K562 (cell line): ENCODE results near the gene KNG1. TPM values are rescaled to one million over a fixed set of nuclear protein-coding genes. Genes with fewer than 3 reads are reported as not detected.
A peak's percentile ranks its signal among the peaks of the same experiment; 100 is the strongest.

Experiments
- BRCA1 ChIP-seq, 2 experiments: fragments of 450-650 bp in 1 of 2; sonication (generic) in 1 of 2; formaldehyde crosslinking in 1 of 2; IDR thresholded peaks; 2 replicates each; pipeline versions ENCODE4 v1.5.0 to v1.6.1; 2017 to 2020; ENCODE audit warnings: mild to moderate bottlenecking in 1 of 2, missing genetic modification reagents in 1 of 2
- COPS2 ChIP-seq: fragments of 450-650 bp; conservative IDR thresholded peaks from 2 replicates; pipeline ENCODE4 v1.6.1; 2016; ENCODE audit warnings: mild to moderate bottlenecking, moderate library complexity
- DACH1 ChIP-seq: fragments of 450-650 bp; IDR thresholded peaks from 2 replicates; pipeline ENCODE4 v1.6.1; 2018; ENCODE audit not compliant: partially characterized antibody
- FOXM1 ChIP-seq, 2 experiments: fragments of 450-650 bp in 1 of 2; sonication (generic) in 1 of 2; formaldehyde crosslinking in 1 of 2; IDR thresholded peaks; 2 replicates each; pipeline versions ENCODE4 v1.6.1 to v1.9.0; 2017 to 2022; ENCODE audit warnings: low read depth in 2 of 2, mild to moderate bottlenecking in 2 of 2, missing genetic modification reagents in 1 of 2, moderate library complexity in 1 of 2
- HDAC6 ChIP-seq: IDR thresholded peaks from 2 replicates; pipeline ENCODE4 v1.6.1; 2012; ENCODE audit warnings: low read depth, mild to moderate bottlenecking, control low read depth, inconsistent platforms, low read length, moderate library complexity
- ILF3 ChIP-seq: fragments of 450-650 bp; IDR thresholded peaks from 2 replicates; pipeline ENCODE4 v1.6.1; 2018; ENCODE audit warnings: antibody characterized with exemption, mild to moderate bottlenecking, moderate library complexity, borderline replicate concordance
- KDM5B ChIP-seq: fragments of 200-600 bp; sonication (generic); IDR thresholded peaks from 2 replicates; pipeline ENCODE4 v1.6.1; 2012; ENCODE audit warnings: low read depth, mild to moderate bottlenecking, moderate library complexity, low read length, control low read depth, inconsistent platforms; ENCODE audit not compliant: insufficient replicate concordance
- MAZ ChIP-seq, 2 experiments: fragments of 450-650 bp in 1 of 2; sonication (generic) in 1 of 2; formaldehyde crosslinking; IDR thresholded peaks in 1 of 2; conservative IDR thresholded peaks in 1 of 2; 2 replicates each; pipeline versions ENCODE4 v1.4.0 to v1.5.0; 2020; ENCODE audit warnings: mild to moderate bottlenecking in 1 of 2, missing genetic modification reagents in 1 of 2
- PCBP2 ChIP-seq: fragments of 200-400 bp; formaldehyde crosslinking; IDR thresholded peaks from 2 replicates; pipeline ENCODE4 v1.6.1; 2018; ENCODE audit warnings: low read length, low read depth, mild to moderate bottlenecking, moderate library complexity; ENCODE audit not compliant: poor library complexity, severe bottlenecking
- RBM17 ChIP-seq: fragments of 200-400 bp; formaldehyde crosslinking; IDR thresholded peaks from 2 replicates; pipeline ENCODE4 v1.6.1; 2017; ENCODE audit warnings: low read depth, mild to moderate bottlenecking, low read length, borderline replicate concordance
- RFX7 ChIP-seq: fragments of 250-450 bp; sonication (Bioruptor Pico); IDR thresholded peaks from 2 replicates; pipeline ENCODE4 v1.5.1; 2021; ENCODE audit warnings: mild to moderate bottlenecking
- SIRT6 ChIP-seq: IDR thresholded peaks from one replicate; pipeline ENCODE4 v1.6.1; 2012; ENCODE audit warnings: low read depth, mild to moderate bottlenecking, control low read depth, inconsistent platforms, low read length, moderate library complexity
- ZBTB1 ChIP-seq: sonication (generic); formaldehyde crosslinking; IDR thresholded peaks from 2 replicates; pipeline ENCODE4 v1.8.1; 2023; ENCODE audit warnings: missing genetic modification reagents, low read depth, mild to moderate bottlenecking, borderline replicate concordance
- ZC3H11A ChIP-seq: IDR thresholded peaks from 2 replicates; pipeline ENCODE4 v1.6.1; 2012; ENCODE audit warnings: low read depth, low read length, improper control_type of control experiment
- polyA plus RNA-seq, 8 experiments: library from polyadenylated mRNA; depleted of rRNA in 4 of 8; stranded (reverse) in 5 of 8; unstranded in 3 of 8; fragments of >200 nt; fragmentation: Nextera tagmentation in 2 of 8; fragmentation: Illumina TruSeq in 1 of 8; extraction: Ambion mirVana in 2 of 8; extraction: Trizol in 1 of 8; gene quantifications; 2 replicates each; pipeline versions ENCODE4 v1.2.1 to v1.2.3, GENCODE V29; 2011 to 2014; ENCODE audit warnings: inconsistent platforms in 1 of 8, missing spikeins in 1 of 8
- total RNA-seq, 7 experiments: library from RNA; depleted of rRNA in 6 of 7; stranded (reverse); fragments of >200 nt in 6 of 7; fragmentation: Illumina TruSeq in 2 of 7; extraction: Trizol in 2 of 7; gene quantifications; 2 replicates each; pipeline versions ENCODE4 v1.2.1 to v1.2.3, GENCODE V29; 2011 to 2021; ENCODE audit warnings: low replicate concordance in 1 of 7
- TF ChIP-seq, protein P1 (sequence below): sonication (generic); formaldehyde crosslinking; IDR thresholded peaks from 2 replicates; pipeline ENCODE4 v1.5.0; 2020; ENCODE audit warnings: missing genetic modification reagents
- TF ChIP-seq, protein P2 (sequence below): sonication (generic); formaldehyde crosslinking; IDR thresholded peaks from 2 replicates; pipeline ENCODE4 v1.8.0; 2022; ENCODE audit warnings: mild to moderate bottlenecking, missing genetic modification reagents
- TF ChIP-seq, protein P3 (sequence below): sonication (generic); formaldehyde crosslinking; IDR thresholded peaks from 2 replicates; pipeline ENCODE4 v1.8.0; 2022; ENCODE audit warnings: mild to moderate bottlenecking, missing genetic modification reagents
- TF ChIP-seq, protein P4 (sequence below): sonication (generic); formaldehyde crosslinking; IDR thresholded peaks from 2 replicates; pipeline ENCODE4 v1.8.0; 2022; ENCODE audit warnings: missing genetic modification reagents, mild to moderate bottlenecking, borderline replicate concordance
- TF ChIP-seq, protein P5 (sequence below), 3 experiments: IDR thresholded peaks in 2 of 3; conservative IDR thresholded peaks in 1 of 3; 2 replicates each; pipeline ENCODE4 v1.5.1; 2011 to 2012; ENCODE audit warnings: low read length in 3 of 3, mild to moderate bottlenecking in 3 of 3, control low read depth in 2 of 3, improper control_type of control experiment in 1 of 3, inconsistent platforms in 1 of 3, low read depth in 1 of 3, mixed read lengths in 1 of 3, moderate library complexity in 1 of 3; ENCODE audit not compliant: insufficient read depth in 2 of 3

KNG1 gene
- total and polyA plus RNA-seq, 9 of the 15 experiments (the other 6 are each of a cell fraction or from before 2014, with no cell fraction given), result 0.09 TPM; not detected in 8

DNA sequence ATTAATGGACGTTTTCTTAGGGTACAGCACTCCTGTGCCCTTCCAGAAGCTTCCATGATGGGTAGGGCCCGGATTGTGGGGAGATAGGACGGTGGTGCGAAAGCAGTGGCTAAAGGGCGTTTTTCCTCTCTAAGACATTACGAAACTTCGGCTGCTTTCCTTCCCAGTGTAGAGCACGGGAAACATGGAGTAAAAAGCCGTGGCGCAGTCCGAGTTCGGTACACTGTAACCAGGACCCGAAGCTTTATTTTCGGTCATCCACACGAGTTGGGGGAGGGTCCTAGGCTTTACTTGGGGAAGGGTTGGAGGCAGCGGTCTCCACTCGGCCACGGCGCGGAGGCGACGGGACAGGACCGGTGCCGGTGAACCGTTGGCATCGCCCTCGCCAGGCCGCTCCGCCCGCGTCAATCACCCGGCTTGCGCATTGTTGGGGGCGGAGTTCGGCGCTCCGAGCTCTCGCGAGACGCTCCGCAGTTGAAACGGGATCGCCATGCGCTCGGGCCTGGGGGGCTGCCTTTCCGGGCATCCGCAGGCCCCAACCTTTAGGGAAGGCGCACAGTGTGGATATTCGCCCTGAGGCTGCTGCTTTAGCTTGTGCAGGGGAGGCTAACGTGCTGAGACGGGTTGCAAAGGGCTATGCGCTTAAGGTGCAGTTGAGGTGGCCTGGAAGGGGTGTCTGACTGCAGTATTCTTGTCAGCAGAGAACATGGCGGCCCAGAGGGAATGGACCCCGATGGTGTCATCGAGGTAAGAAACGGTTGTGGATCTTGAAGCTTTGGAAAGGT, 66.8 kb downstream of the KNG1 start (continued):
- TF ChIP-seq BRCA1 (IDR thresholded peaks at IDR 0.05), result no peak
- TF ChIP-seq BRCA1 (CRISPR knock-in tag; IDR thresholded peaks at IDR 0.05), result peak; percentile 92; the same call in 1 of the 2 replicates
- no peak; the same call in none of the 2 replicates for TF ChIP-seq RFX7 (CRISPR knock-in tag)
- TF ChIP-seq HDAC6, result no peak
- TF ChIP-seq, protein P1, sequence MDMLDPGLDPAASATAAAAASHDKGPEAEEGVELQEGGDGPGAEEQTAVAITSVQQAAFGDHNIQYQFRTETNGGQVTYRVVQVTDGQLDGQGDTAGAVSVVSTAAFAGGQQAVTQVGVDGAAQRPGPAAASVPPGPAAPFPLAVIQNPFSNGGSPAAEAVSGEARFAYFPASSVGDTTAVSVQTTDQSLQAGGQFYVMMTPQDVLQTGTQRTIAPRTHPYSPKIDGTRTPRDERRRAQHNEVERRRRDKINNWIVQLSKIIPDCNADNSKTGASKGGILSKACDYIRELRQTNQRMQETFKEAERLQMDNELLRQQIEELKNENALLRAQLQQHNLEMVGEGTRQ, result no peak
- TF ChIP-seq FOXM1 (IDR thresholded peaks at IDR 0.05; ENCODE audit: low read depth), result no peak
- TF ChIP-seq FOXM1 (CRISPR knock-in tag; IDR thresholded peaks at IDR 0.05; ENCODE audit: low read depth), result peak; percentile 70; the same call in 1 of the 2 replicates
- no peak for TF ChIP-seq PCBP2
- no peak for TF ChIP-seq RBM17
- TF ChIP-seq, protein P2, sequence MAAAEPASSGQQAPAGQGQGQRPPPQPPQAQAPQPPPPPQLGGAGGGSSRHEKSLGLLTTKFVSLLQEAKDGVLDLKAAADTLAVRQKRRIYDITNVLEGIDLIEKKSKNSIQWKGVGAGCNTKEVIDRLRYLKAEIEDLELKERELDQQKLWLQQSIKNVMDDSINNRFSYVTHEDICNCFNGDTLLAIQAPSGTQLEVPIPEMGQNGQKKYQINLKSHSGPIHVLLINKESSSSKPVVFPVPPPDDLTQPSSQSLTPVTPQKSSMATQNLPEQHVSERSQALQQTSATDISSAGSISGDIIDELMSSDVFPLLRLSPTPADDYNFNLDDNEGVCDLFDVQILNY, result no peak
- TF ChIP-seq, protein P3, sequence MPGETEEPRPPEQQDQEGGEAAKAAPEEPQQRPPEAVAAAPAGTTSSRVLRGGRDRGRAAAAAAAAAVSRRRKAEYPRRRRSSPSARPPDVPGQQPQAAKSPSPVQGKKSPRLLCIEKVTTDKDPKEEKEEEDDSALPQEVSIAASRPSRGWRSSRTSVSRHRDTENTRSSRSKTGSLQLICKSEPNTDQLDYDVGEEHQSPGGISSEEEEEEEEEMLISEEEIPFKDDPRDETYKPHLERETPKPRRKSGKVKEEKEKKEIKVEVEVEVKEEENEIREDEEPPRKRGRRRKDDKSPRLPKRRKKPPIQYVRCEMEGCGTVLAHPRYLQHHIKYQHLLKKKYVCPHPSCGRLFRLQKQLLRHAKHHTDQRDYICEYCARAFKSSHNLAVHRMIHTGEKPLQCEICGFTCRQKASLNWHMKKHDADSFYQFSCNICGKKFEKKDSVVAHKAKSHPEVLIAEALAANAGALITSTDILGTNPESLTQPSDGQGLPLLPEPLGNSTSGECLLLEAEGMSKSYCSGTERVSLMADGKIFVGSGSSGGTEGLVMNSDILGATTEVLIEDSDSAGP (CRISPR knock-in tag), result no peak; the same call in none of the 2 replicates
- TF ChIP-seq KDM5B, result no peak
- TF ChIP-seq ZBTB1 (CRISPR knock-in tag), result peak; percentile 58; the same call in 1 of the 2 replicates
- no peak for TF ChIP-seq DACH1
- TF ChIP-seq, protein P4, sequence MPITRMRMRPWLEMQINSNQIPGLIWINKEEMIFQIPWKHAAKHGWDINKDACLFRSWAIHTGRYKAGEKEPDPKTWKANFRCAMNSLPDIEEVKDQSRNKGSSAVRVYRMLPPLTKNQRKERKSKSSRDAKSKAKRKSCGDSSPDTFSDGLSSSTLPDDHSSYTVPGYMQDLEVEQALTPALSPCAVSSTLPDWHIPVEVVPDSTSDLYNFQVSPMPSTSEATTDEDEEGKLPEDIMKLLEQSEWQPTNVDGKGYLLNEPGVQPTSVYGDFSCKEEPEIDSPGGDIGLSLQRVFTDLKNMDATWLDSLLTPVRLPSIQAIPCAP (CRISPR knock-in tag), result 0 out of 2 replicates have a peak, but pooled peaks have one; percentile 69
- peak; percentile 53; the same call in 1 of the 2 replicates for TF ChIP-seq ILF3
- TF ChIP-seq, protein P5, sequence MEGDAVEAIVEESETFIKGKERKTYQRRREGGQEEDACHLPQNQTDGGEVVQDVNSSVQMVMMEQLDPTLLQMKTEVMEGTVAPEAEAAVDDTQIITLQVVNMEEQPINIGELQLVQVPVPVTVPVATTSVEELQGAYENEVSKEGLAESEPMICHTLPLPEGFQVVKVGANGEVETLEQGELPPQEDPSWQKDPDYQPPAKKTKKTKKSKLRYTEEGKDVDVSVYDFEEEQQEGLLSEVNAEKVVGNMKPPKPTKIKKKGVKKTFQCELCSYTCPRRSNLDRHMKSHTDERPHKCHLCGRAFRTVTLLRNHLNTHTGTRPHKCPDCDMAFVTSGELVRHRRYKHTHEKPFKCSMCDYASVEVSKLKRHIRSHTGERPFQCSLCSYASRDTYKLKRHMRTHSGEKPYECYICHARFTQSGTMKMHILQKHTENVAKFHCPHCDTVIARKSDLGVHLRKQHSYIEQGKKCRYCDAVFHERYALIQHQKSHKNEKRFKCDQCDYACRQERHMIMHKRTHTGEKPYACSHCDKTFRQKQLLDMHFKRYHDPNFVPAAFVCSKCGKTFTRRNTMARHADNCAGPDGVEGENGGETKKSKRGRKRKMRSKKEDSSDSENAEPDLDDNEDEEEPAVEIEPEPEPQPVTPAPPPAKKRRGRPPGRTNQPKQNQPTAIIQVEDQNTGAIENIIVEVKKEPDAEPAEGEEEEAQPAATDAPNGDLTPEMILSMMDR (IDR thresholded peaks at IDR 0.05 in 2 of 3, conservative IDR thresholded peaks at IDR 0.05 in 1 of 3; ENCODE audit: insufficient read depth in 2 of 3, low read depth in 1 of 3, low read length in 3 of 3), result no peak
- no peak for TF ChIP-seq SIRT6
- TF ChIP-seq COPS2, result no peak
- TF ChIP-seq MAZ (CRISPR knock-in tag; conservative IDR thresholded peaks at IDR 0.05 in 1 of 2, IDR thresholded peaks at IDR 0.05 in 1 of 2), result peak in 1 of 2 experiments; percentile 84; a peak in 3 of 4 replicates
- no peak for TF ChIP-seq ZC3H11A
